ENCODE measurements around the gene GLIS2. TPM values are rescaled to one million over a fixed set of nuclear protein-coding genes. Genes with fewer than 3 reads are reported as not detected.
A peak's percentile ranks its signal among the peaks of the same experiment; 100 is the strongest.

GLIS2 gene
- polyA plus RNA-seq (2012; ENCODE audit: missing spikeins) = 0.42 TPM

- DNase-seq (ENCODE audit: insufficient read length) = no peak
- no peak for TF ChIP-seq POLR2A (IDR thresholded peaks at IDR 0.05; ENCODE audit: low read depth, low read length)
- no peak for TF ChIP-seq POLR2AphosphoS5 (IDR thresholded peaks at IDR 0.05; ENCODE audit: low read depth, low read length)
- TF ChIP-seq TAF1 (IDR thresholded peaks at IDR 0.05; ENCODE audit: borderline replicate concordance, low read depth, low read length) = no peak
- no peak for FAIRE-seq
These were observed at the start of gene GLIS2 for GRCh38 chr16:4315186-4316107. GLIS2 (plus strand) TSS chr16:4316067; CDS start chr16:4332281, 16,214 bp downstream.

GRCh38 chr16:4266372-4266771, 49.5 kb upstream of the GLIS2 start:
- TF ChIP-seq TAF1 (IDR thresholded peaks at IDR 0.05; ENCODE audit: borderline replicate concordance, low read depth, low read length) (no peak), POLR2AphosphoS5 (IDR thresholded peaks at IDR 0.05; ENCODE audit: low read depth, low read length) (no peak), POLR2A (IDR thresholded peaks at IDR 0.05; ENCODE audit: low read depth, low read length) (no peak)

GRCh38 chr16:4270091-4270490, 45.8 kb upstream of the GLIS2 start:
- no peak for TF ChIP-seq POLR2A (IDR thresholded peaks at IDR 0.05; ENCODE audit: low read depth, low read length)
- TF ChIP-seq TAF1 (IDR thresholded peaks at IDR 0.05; ENCODE audit: borderline replicate concordance, low read depth, low read length) = no peak
- no peak for TF ChIP-seq POLR2AphosphoS5 (IDR thresholded peaks at IDR 0.05; ENCODE audit: low read depth, low read length)
- FAIRE-seq = no peak
- no peak for DNase-seq (ENCODE audit: insufficient read length)

More at GRCh38 chr16:4266372-4266771, 49.5 kb upstream of the GLIS2 start:
- DNase-seq (ENCODE audit: insufficient read length) = no peak
- no peak for FAIRE-seq

GRCh38 chr16:4270595-4270994, 45.3 kb upstream of the GLIS2 start:
- DNase-seq (ENCODE audit: insufficient read length) = no peak
- no peak for TF ChIP-seq POLR2A (IDR thresholded peaks at IDR 0.05; ENCODE audit: low read depth, low read length)
- FAIRE-seq = peak; percentile 33

- FAIRE-seq (peak; percentile 87), DNase-seq (ENCODE audit: insufficient read length) (peak; percentile 90)
- TF ChIP-seq TAF1 (IDR thresholded peaks at IDR 0.05; ENCODE audit: borderline replicate concordance, low read depth, low read length) = peak; percentile 39
- TF ChIP-seq POLR2AphosphoS5 (IDR thresholded peaks at IDR 0.05; ENCODE audit: low read depth, low read length) = peak; percentile 84
- TF ChIP-seq POLR2A (IDR thresholded peaks at IDR 0.05; ENCODE audit: low read depth, low read length) = peak; percentile 67
These were observed 44.4 kb upstream of the GLIS2 start for GRCh38 chr16:4271176-4272113.

- FAIRE-seq (no peak), DNase-seq (ENCODE audit: insufficient read length) (no peak)
These were observed 43.5 kb upstream of the GLIS2 start for GRCh38 chr16:4272114-4272956.

GRCh38 chr16:4273858-4274311, 42.0 kb upstream of the GLIS2 start:
- TF ChIP-seq POLR2A (IDR thresholded peaks at IDR 0.05; ENCODE audit: low read depth, low read length) = no peak
- no peak for TF ChIP-seq POLR2AphosphoS5 (IDR thresholded peaks at IDR 0.05; ENCODE audit: low read depth, low read length)
- TF ChIP-seq TAF1 (IDR thresholded peaks at IDR 0.05; ENCODE audit: borderline replicate concordance, low read depth, low read length) = no peak
- DNase-seq (ENCODE audit: insufficient read length) = peak; percentile 58
- FAIRE-seq = no peak

More at GRCh38 chr16:4272114-4272956, 43.5 kb upstream of the GLIS2 start:
- no peak for TF ChIP-seq POLR2AphosphoS5 (IDR thresholded peaks at IDR 0.05; ENCODE audit: low read depth, low read length)
- no peak for TF ChIP-seq POLR2A (IDR thresholded peaks at IDR 0.05; ENCODE audit: low read depth, low read length)
- no peak; the same call in 1 of the 2 replicates for TF ChIP-seq TAF1 (IDR thresholded peaks at IDR 0.05; ENCODE audit: borderline replicate concordance, low read depth, low read length)

GRCh38 chr16:4275861-4276260, 40.0 kb upstream of the GLIS2 start:
- FAIRE-seq = no peak
- TF ChIP-seq POLR2AphosphoS5 (IDR thresholded peaks at IDR 0.05; ENCODE audit: low read depth, low read length) (no peak), TAF1 (IDR thresholded peaks at IDR 0.05; ENCODE audit: borderline replicate concordance, low read depth, low read length) (no peak), POLR2A (IDR thresholded peaks at IDR 0.05; ENCODE audit: low read depth, low read length) (no peak)
- no peak for DNase-seq (ENCODE audit: insufficient read length)

GRCh38 chr16:4277987-4278513, 37.8 kb upstream of the GLIS2 start:
- no peak for FAIRE-seq
- TF ChIP-seq POLR2A (IDR thresholded peaks at IDR 0.05; ENCODE audit: low read depth, low read length) (no peak), TAF1 (IDR thresholded peaks at IDR 0.05; ENCODE audit: borderline replicate concordance, low read depth, low read length) (no peak), POLR2AphosphoS5 (IDR thresholded peaks at IDR 0.05; ENCODE audit: low read depth, low read length) (no peak)
- DNase-seq (ENCODE audit: insufficient read length) = no peak

- TF ChIP-seq POLR2A (IDR thresholded peaks at IDR 0.05; ENCODE audit: low read depth, low read length) = no peak
- no peak for TF ChIP-seq TAF1 (IDR thresholded peaks at IDR 0.05; ENCODE audit: borderline replicate concordance, low read depth, low read length)
- no peak for TF ChIP-seq POLR2AphosphoS5 (IDR thresholded peaks at IDR 0.05; ENCODE audit: low read depth, low read length)
- no peak for DNase-seq (ENCODE audit: insufficient read length)
- no peak for FAIRE-seq
These were observed 35.2 kb upstream of the GLIS2 start for GRCh38 chr16:4280625-4281024.

All from GM12892 (cell line).